Liver (tissue), 9 donors: Measurements from ENCODE around the gene UGT1A6. TPM values are rescaled to one million over a fixed set of nuclear protein-coding genes. Genes with fewer than 3 reads are reported as not detected.

Experiments used
- DNase-seq: peaks from one replicate; pipeline ENCODE4 v3.0.0-alpha.2; 2017; ENCODE audit warnings: low spot score
- H3K27ac ChIP-seq, 2 donors: one replicate each; pipeline ENCODE4 v1.7.0; 2013; ENCODE audit warnings: inconsistent platforms in 2 of 2, low read length in 2 of 2, control low read depth in 1 of 2, low read depth in 1 of 2, mild to moderate bottlenecking in 1 of 2
- H3K27me3 ChIP-seq, 4 donors: one replicate each; pipeline versions ENCODE4 v1.6.1 to v1.7.0; 2013; ENCODE audit warnings: low read length in 3 of 4, inconsistent platforms in 1 of 4, mild to moderate bottlenecking in 1 of 4, moderate library complexity in 1 of 4; ENCODE audit not compliant: control insufficient read depth in 4 of 4, insufficient read depth in 4 of 4
- H3K36me3 ChIP-seq, 4 donors: one replicate each; pipeline versions ENCODE4 v1.6.1 to v1.7.0; 2013; ENCODE audit warnings: low read length in 3 of 4, mild to moderate bottlenecking in 3 of 4, low read depth in 1 of 4, moderate library complexity in 1 of 4; ENCODE audit not compliant: control insufficient read depth in 4 of 4, insufficient read depth in 3 of 4
- H3K4me1 ChIP-seq, 4 donors: one replicate each; pipeline versions ENCODE4 v1.6.1 to v1.7.0; 2013; ENCODE audit warnings: low read length in 3 of 4, mild to moderate bottlenecking in 3 of 4, moderate library complexity in 1 of 4; ENCODE audit not compliant: control insufficient read depth in 4 of 4, insufficient read depth in 4 of 4
- H3K4me3 ChIP-seq, 3 donors: one replicate each; pipeline versions ENCODE4 v1.6.1 to v1.7.0; 2013; ENCODE audit warnings: low read length in 3 of 3, control low read depth in 1 of 3, low read depth in 1 of 3, mild to moderate bottlenecking in 1 of 3
- H3K9ac ChIP-seq, 2 donors: one replicate each; pipeline ENCODE4 v1.7.0; 2013; ENCODE audit warnings: low read length in 2 of 2, mild to moderate bottlenecking in 2 of 2, moderate library complexity in 2 of 2, control low read depth in 1 of 2, low read depth in 1 of 2
- H3K9me3 ChIP-seq, 4 donors: one replicate each; pipeline versions ENCODE4 v1.6.1 to v1.7.0; 2013; ENCODE audit warnings: low read length in 3 of 4; ENCODE audit not compliant: control insufficient read depth in 4 of 4
- EGR1 ChIP-seq, 2 donors: IDR thresholded peaks; 2 replicates each; pipeline ENCODE4 v1.6.1; 2016 to 2018; ENCODE audit warnings: antibody characterized with exemption in 2 of 2, low read depth in 2 of 2
- FOXA1 ChIP-seq: IDR thresholded peaks from 2 replicates; pipeline ENCODE4 v1.6.1; 2016; ENCODE audit warnings: antibody characterized with exemption
- FOXA2 ChIP-seq: IDR thresholded peaks from 2 replicates; pipeline ENCODE4 v1.6.1; 2016; ENCODE audit warnings: antibody characterized with exemption
- GABPA ChIP-seq, 2 donors: IDR thresholded peaks in 1 of 2; conservative IDR thresholded peaks in 1 of 2; 2 replicates each; pipeline ENCODE4 v1.6.1; 2016; ENCODE audit warnings: antibody characterized with exemption in 2 of 2, mild to moderate bottlenecking in 1 of 2, moderate library complexity in 1 of 2
- HNF4A ChIP-seq, 2 donors: conservative IDR thresholded peaks; 2 replicates each; pipeline ENCODE4 v1.6.1; 2016; ENCODE audit warnings: antibody characterized with exemption in 2 of 2, mild to moderate bottlenecking in 2 of 2
- JUND ChIP-seq, 2 donors: IDR thresholded peaks; 2 replicates each; pipeline ENCODE4 v1.6.1; 2016; ENCODE audit warnings: antibody characterized with exemption in 2 of 2
- RAD21 ChIP-seq, 2 donors: IDR thresholded peaks; 2 replicates each; pipeline ENCODE4 v1.6.1; 2016; ENCODE audit warnings: antibody characterized with exemption in 2 of 2, mild to moderate bottlenecking in 2 of 2
- RXRA ChIP-seq, 2 donors: IDR thresholded peaks; 2 replicates each; pipeline ENCODE4 v1.6.1; 2017 to 2018; ENCODE audit warnings: antibody characterized with exemption in 2 of 2, mild to moderate bottlenecking in 1 of 2
- SP1 ChIP-seq: IDR thresholded peaks from 2 replicates; pipeline ENCODE4 v1.6.1; 2018; ENCODE audit warnings: antibody characterized with exemption, mild to moderate bottlenecking
- TAF1 ChIP-seq: conservative IDR thresholded peaks from 2 replicates; pipeline ENCODE4 v1.6.1; 2016; ENCODE audit warnings: antibody characterized with exemption, mild to moderate bottlenecking
- YY1 ChIP-seq: IDR thresholded peaks from 2 replicates; pipeline ENCODE4 v1.6.1; 2016; ENCODE audit warnings: antibody characterized with exemption, mild to moderate bottlenecking
- WGBS: extraction: QIAGEN DNeasy Blood & Tissue Kit; methylation state at CpG from one replicate; pipeline ENCODE4 v1.1.7; 2013; 5-methylcytosine and 5-hydroxymethylcytosine counted together
- polyA plus RNA-seq, 2 donors: library from polyadenylated mRNA; stranded (reverse) in 1 of 2; unstranded in 1 of 2; fragments of 200-250 nt in 1 of 2; fragments of >200 nt in 1 of 2; fragmentation: Nextera tagmentation in 1 of 2; extraction: Ambion mirVana in 1 of 2; gene quantifications; one replicate each; pipeline versions ENCODE4 v1.2.1 to v1.2.3, GENCODE V29; 2013 to 2015
- total RNA-seq, 2 donors: library from RNA; depleted of rRNA; stranded (reverse); fragments of >200 nt; gene quantifications; one replicate each; pipeline ENCODE4 v1.2.3, GENCODE V29; 2014
- TF ChIP-seq, protein P1 (sequence below): IDR thresholded peaks from 2 replicates; pipeline ENCODE4 v1.6.1; 2016; ENCODE audit warnings: antibody characterized with exemption
- TF ChIP-seq, protein P2 (sequence below): IDR thresholded peaks from 2 replicates; pipeline ENCODE4 v1.6.1; 2016; ENCODE audit warnings: antibody characterized with exemption, mild to moderate bottlenecking
- TF ChIP-seq, protein P3 (sequence below): fragments of 150-350 bp; IDR thresholded peaks from 2 replicates; pipeline ENCODE4 v1.5.1; 2017; ENCODE audit warnings: improper control_type of control experiment, low read depth, low read length; ENCODE audit not compliant: missing input control
- TF ChIP-seq, protein P4 (sequence below): IDR thresholded peaks from 2 replicates; pipeline ENCODE4 v1.6.1; 2016; ENCODE audit warnings: antibody characterized with exemption
- TF ChIP-seq, protein P5 (sequence below): IDR thresholded peaks from 2 replicates; pipeline ENCODE4 v1.6.1; 2016; ENCODE audit warnings: antibody characterized with exemption
- donor health status: healthy.
- donor health status: healthy.
- donor health status: healthy.
- donor health status: healthy.
- donor health status: healthy.

UGT1A6 gene
- total and polyA plus RNA-seq, 4 donors = 33.4 to 103 (median 46.5) TPM; not detected in 1

DNA sequence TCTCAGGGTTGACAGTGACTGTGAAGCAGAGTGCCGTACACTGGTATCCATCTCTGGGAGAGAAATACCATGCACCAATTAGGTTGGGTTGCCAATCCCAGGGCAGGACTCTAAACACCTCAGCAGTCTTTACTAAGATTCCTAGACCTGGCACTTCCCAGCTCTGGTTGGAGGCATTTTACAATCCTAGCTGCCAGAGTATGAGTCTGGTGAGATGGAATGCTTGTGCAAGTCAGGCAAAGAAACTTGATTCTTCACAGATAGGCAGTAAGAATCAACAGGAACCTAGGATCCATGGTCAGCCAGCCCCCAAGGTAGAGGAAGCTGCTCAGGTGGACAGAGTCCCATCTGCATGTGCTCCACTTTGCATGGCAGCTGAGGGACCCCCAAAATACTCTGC lies 14.0 kb downstream of the UGT1A6 start:
- no peak overlapping the region for H3K4me3 ChIP-seq
- no peak for DNase-seq
- H3K9ac ChIP-seq = no peak overlapping the region
- H3K36me3 ChIP-seq = no peaks in the 10 kb centered on the region
- no peaks in the 10 kb centered on the region for H3K27me3 ChIP-seq
- TF ChIP-seq RXRA (IDR thresholded peaks at IDR 0.05) = no peak
- no peak for TF ChIP-seq FOXA1
- TF ChIP-seq TAF1 = no peak
- TF ChIP-seq, protein P1, sequence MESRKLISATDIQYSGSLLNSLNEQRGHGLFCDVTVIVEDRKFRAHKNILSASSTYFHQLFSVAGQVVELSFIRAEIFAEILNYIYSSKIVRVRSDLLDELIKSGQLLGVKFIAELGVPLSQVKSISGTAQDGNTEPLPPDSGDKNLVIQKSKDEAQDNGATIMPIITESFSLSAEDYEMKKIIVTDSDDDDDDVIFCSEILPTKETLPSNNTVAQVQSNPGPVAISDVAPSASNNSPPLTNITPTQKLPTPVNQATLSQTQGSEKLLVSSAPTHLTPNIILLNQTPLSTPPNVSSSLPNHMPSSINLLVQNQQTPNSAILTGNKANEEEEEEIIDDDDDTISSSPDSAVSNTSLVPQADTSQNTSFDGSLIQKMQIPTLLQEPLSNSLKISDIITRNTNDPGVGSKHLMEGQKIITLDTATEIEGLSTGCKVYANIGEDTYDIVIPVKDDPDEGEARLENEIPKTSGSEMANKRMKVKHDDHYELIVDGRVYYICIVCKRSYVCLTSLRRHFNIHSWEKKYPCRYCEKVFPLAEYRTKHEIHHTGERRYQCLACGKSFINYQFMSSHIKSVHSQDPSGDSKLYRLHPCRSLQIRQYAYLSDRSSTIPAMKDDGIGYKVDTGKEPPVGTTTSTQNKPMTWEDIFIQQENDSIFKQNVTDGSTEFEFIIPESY = no peak
- no peak for TF ChIP-seq YY1
- TF ChIP-seq JUND (IDR thresholded peaks at IDR 0.05) = no peak
- no peak for TF ChIP-seq RAD21 (IDR thresholded peaks at IDR 0.05)
- TF ChIP-seq SP1 = no peak
- TF ChIP-seq, protein P2, sequence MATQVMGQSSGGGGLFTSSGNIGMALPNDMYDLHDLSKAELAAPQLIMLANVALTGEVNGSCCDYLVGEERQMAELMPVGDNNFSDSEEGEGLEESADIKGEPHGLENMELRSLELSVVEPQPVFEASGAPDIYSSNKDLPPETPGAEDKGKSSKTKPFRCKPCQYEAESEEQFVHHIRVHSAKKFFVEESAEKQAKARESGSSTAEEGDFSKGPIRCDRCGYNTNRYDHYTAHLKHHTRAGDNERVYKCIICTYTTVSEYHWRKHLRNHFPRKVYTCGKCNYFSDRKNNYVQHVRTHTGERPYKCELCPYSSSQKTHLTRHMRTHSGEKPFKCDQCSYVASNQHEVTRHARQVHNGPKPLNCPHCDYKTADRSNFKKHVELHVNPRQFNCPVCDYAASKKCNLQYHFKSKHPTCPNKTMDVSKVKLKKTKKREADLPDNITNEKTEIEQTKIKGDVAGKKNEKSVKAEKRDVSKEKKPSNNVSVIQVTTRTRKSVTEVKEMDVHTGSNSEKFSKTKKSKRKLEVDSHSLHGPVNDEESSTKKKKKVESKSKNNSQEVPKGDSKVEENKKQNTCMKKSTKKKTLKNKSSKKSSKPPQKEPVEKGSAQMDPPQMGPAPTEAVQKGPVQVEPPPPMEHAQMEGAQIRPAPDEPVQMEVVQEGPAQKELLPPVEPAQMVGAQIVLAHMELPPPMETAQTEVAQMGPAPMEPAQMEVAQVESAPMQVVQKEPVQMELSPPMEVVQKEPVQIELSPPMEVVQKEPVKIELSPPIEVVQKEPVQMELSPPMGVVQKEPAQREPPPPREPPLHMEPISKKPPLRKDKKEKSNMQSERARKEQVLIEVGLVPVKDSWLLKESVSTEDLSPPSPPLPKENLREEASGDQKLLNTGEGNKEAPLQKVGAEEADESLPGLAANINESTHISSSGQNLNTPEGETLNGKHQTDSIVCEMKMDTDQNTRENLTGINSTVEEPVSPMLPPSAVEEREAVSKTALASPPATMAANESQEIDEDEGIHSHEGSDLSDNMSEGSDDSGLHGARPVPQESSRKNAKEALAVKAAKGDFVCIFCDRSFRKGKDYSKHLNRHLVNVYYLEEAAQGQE = no peak
- TF ChIP-seq, protein P3, sequence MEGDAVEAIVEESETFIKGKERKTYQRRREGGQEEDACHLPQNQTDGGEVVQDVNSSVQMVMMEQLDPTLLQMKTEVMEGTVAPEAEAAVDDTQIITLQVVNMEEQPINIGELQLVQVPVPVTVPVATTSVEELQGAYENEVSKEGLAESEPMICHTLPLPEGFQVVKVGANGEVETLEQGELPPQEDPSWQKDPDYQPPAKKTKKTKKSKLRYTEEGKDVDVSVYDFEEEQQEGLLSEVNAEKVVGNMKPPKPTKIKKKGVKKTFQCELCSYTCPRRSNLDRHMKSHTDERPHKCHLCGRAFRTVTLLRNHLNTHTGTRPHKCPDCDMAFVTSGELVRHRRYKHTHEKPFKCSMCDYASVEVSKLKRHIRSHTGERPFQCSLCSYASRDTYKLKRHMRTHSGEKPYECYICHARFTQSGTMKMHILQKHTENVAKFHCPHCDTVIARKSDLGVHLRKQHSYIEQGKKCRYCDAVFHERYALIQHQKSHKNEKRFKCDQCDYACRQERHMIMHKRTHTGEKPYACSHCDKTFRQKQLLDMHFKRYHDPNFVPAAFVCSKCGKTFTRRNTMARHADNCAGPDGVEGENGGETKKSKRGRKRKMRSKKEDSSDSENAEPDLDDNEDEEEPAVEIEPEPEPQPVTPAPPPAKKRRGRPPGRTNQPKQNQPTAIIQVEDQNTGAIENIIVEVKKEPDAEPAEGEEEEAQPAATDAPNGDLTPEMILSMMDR = no peak
- TF ChIP-seq GABPA (IDR thresholded peaks at IDR 0.05 in 1 of 2, conservative IDR thresholded peaks at IDR 0.05 in 1 of 2) = no peak
- TF ChIP-seq, protein P4, sequence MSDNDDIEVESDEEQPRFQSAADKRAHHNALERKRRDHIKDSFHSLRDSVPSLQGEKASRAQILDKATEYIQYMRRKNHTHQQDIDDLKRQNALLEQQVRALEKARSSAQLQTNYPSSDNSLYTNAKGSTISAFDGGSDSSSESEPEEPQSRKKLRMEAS = no peak
- peak overlapping the region; percentile 80 to 87 for H3K27ac ChIP-seq
- no peaks in the 10 kb centered on the region for H3K9me3 ChIP-seq
- peaks cover 19 to 41% (median 29%) of the 10 kb centered on the region in 4 donors for H3K4me1 ChIP-seq
- WGBS = 2% methylated on average over 1 of the region's 1 CpG

DNA sequence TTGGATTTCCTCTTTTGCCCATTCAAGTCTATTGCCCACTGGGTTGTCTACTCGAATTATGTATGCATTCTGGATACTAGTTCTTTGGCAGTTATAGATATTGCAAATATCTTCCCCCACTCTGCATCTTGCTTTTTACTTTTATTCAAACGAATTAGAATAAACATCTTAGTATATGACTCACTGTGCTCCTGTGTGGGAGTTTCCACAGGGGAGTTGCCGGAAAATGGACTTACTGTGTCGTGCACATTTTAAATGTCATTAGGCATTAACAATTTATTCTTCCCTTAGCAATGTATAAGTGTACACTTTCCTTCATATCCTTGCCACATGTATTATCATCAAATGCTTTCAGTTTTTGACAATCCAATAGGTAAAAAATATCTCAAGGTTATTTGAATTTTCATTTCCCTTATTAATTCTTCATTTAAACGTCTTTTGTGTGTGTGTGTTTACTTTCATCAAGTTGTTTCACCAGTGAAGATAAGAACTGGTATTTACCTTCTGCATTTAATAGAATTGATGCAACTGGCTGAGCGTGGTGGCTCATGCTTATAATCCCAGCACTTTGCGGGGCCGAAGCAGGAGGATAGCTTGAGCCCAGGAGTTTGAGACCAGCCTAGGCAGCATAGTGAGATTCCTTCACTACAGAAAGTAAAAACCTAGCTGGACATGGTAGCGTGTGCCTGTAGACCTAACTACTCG lies 15.4 kb downstream of the UGT1A6 start:
- Histone ChIP-seq H3K27ac (no peak overlapping the region), H3K4me3 (no peak overlapping the region), H3K27me3 (no peaks in the 10 kb centered on the region), H3K36me3 (no peaks in the 10 kb centered on the region), H3K4me1 (peaks cover 19 to 43% (median 29%) of the 10 kb centered on the region in 4 donors), H3K9ac (no peak overlapping the region), H3K9me3 (no peaks in the 10 kb centered on the region)
- 78% methylated on average over 10 of the region's 10 CpGs for WGBS
- no peak for DNase-seq
- TF ChIP-seq, protein P3 = no peak
- TF ChIP-seq, protein P1 = no peak
- TF ChIP-seq SP1 (no peak), TAF1 (no peak), RXRA (IDR thresholded peaks at IDR 0.05) (no peak), FOXA2 (no peak), EGR1 (IDR thresholded peaks at IDR 0.05; ENCODE audit: low read depth in 2 of 2) (no peak), YY1 (no peak), HNF4A (conservative IDR thresholded peaks at IDR 0.05) (no peak)
- TF ChIP-seq, protein P4 = no peak
- TF ChIP-seq, protein P5, sequence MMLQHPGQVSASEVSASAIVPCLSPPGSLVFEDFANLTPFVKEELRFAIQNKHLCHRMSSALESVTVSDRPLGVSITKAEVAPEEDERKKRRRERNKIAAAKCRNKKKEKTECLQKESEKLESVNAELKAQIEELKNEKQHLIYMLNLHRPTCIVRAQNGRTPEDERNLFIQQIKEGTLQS = no peak
